Breast epithelium (tissue), 3 donors: ENCODE results near the gene GALNT10.

Source experiments
- CTCF ChIP-seq, 3 donors: fragments of 450-650 bp; IDR thresholded peaks; one replicate each; pipeline ENCODE4 v1.5.1; 2016 to 2017; ENCODE audit warnings: antibody characterized with exemption in 3 of 3, mild to moderate bottlenecking in 3 of 3, moderate library complexity in 3 of 3
- POLR2AphosphoS5 ChIP-seq, 3 donors: sonication (generic); formaldehyde crosslinking; IDR thresholded peaks; one replicate each; pipeline ENCODE4 v1.6.1; 2017; ENCODE audit warnings: antibody characterized with exemption in 3 of 3

- TF ChIP-seq POLR2AphosphoS5 (IDR thresholded peaks at IDR 0.05) (no peak), CTCF (IDR thresholded peaks at IDR 0.05) (no peak)
These were observed 231.8 kb downstream of the GALNT10 start for GRCh38 chr5:154422298-154422697.
